IMR-90 (cell line): Measurements from ENCODE around the gene SORBS1. TPM values are rescaled to one million over a fixed set of nuclear protein-coding genes. Genes with fewer than 3 reads are reported as not detected.

ENCODE experiments used
- ATAC-seq: fragments of 200-7000 bp; cut with Tn5 transposase; 2 replicates; pipeline ENCODE4 v1.9.1; 2020; ENCODE audit warnings: low read depth, mild to moderate bottlenecking, moderate library complexity
- BruUV-seq: library from RNA; stranded (reverse); fragments of 400-500 nt; replicated peaks from 2 replicates; lab custom pipeline; 2021; lab: Mats Ljungman, UMichigan
- CTCF ChIA-PET: fragments of 300-600 bp; formaldehyde crosslinking; extraction: SDS; loops from one replicate; lab custom pipeline; 2021; ENCODE audit warnings: antibody characterized with exemption; lab: Yijun Ruan, JAX
- POLR2A ChIA-PET: fragments of 300-600 bp; sonication (Branson Sonifier 250); formaldehyde crosslinking; loops from one replicate; lab custom pipeline; 2022; ENCODE audit warnings: antibody characterized with exemption; ENCODE audit not compliant: unreplicated experiment; lab: Charles Lee
- DNase-seq: peaks from one replicate; pipeline ENCODE4 v3.0.0; 2013
- H2AFZ ChIP-seq: replicated peaks from 2 replicates; pipeline ENCODE3; 2013; ENCODE audit warnings: low read length, mild to moderate bottlenecking; ENCODE audit not compliant: poor library complexity
- H2AK5ac ChIP-seq: 2 replicates; pipeline ENCODE4 v1.6.1; 2013; ENCODE audit warnings: low read depth, low read length, inconsistent platforms
- H2AK9ac ChIP-seq: replicated peaks from 2 replicates; pipeline ENCODE3; 2013; ENCODE audit warnings: mild to moderate bottlenecking, low read depth, low read length, moderate library complexity; ENCODE audit not compliant: poor library complexity
- H2BK120ac ChIP-seq: 2 replicates; pipeline ENCODE4 v1.6.1; 2013; ENCODE audit warnings: low read depth, low read length, inconsistent platforms
- H2BK15ac ChIP-seq: 3 replicates; pipeline ENCODE4 v1.6.1; 2013; ENCODE audit warnings: low read depth, low read length, inconsistent platforms
- H2BK20ac ChIP-seq: 2 replicates; pipeline ENCODE4 v1.6.1; 2013; ENCODE audit warnings: low read depth, mild to moderate bottlenecking, inconsistent platforms, low read length, moderate library complexity
- H2BK5ac ChIP-seq: 2 replicates; pipeline ENCODE4 v1.6.1; 2013; ENCODE audit warnings: mild to moderate bottlenecking, low read depth, low read length, inconsistent platforms; ENCODE audit not compliant: poor library complexity, severe bottlenecking
- H3K14ac ChIP-seq: replicated peaks from 2 replicates; pipeline ENCODE4 v1.6.1; 2013; ENCODE audit warnings: low read depth, low read length, inconsistent platforms
- H3K18ac ChIP-seq: 2 replicates; pipeline ENCODE4 v1.6.1; 2013; ENCODE audit warnings: low read depth, low read length, control low read depth
- H3K23ac ChIP-seq: 2 replicates; pipeline ENCODE4 v1.6.1; 2013; ENCODE audit warnings: low read depth, low read length, inconsistent platforms
- H3K27ac ChIP-seq: 2 replicates; pipeline ENCODE4 v1.5.1; 2013; ENCODE audit warnings: mild to moderate bottlenecking, control low read depth, low read length; ENCODE audit not compliant: insufficient read depth
- H3K27me3 ChIP-seq: 2 replicates; pipeline ENCODE4 v1.6.1; 2013; ENCODE audit warnings: low read length; ENCODE audit not compliant: control insufficient read depth, insufficient read depth
- H3K36me3 ChIP-seq: 2 replicates; pipeline ENCODE4 v1.6.1; 2013; ENCODE audit warnings: low read length, mixed read lengths; ENCODE audit not compliant: control insufficient read depth, insufficient read depth
- H3K4ac ChIP-seq: 2 replicates; pipeline ENCODE4 v1.6.1; 2013; ENCODE audit warnings: low read depth, low read length, inconsistent platforms
- H3K4me1 ChIP-seq: 2 replicates; pipeline ENCODE4 v1.6.1; 2013; ENCODE audit warnings: low read length, mixed read lengths; ENCODE audit not compliant: control insufficient read depth, insufficient read depth
- H3K4me2 ChIP-seq: 2 replicates; pipeline ENCODE4 v1.6.1; 2013; ENCODE audit warnings: low read depth, mild to moderate bottlenecking, control low read depth, low read length, moderate library complexity
- H3K4me3 ChIP-seq: 2 replicates; pipeline ENCODE4 v1.5.1; 2013; ENCODE audit warnings: low read depth, mild to moderate bottlenecking, control low read depth, low read length, moderate library complexity; ENCODE audit not compliant: insufficient read depth
- H3K56ac ChIP-seq: 2 replicates; pipeline ENCODE4 v1.6.1; 2013; ENCODE audit warnings: low read length, inconsistent platforms; ENCODE audit not compliant: insufficient read depth; ENCODE audit errors: extremely low read depth
- H3K79me1 ChIP-seq, 2 experiments: 2 replicates each; pipeline ENCODE4 v1.6.1; 2013; ENCODE audit warnings: low read length in 2 of 2, inconsistent platforms in 1 of 2, low read depth in 1 of 2
- H3K9ac ChIP-seq: 2 replicates; pipeline ENCODE4 v1.6.1; 2013; ENCODE audit warnings: low read depth, low read length, control low read depth
- H3K9me1 ChIP-seq: 2 replicates; pipeline ENCODE4 v1.6.1; 2013; ENCODE audit warnings: low read length, inconsistent platforms; ENCODE audit not compliant: insufficient read depth
- H3K9me3 ChIP-seq: 2 replicates; pipeline ENCODE4 v1.6.1; 2013; ENCODE audit warnings: low read length; ENCODE audit not compliant: control insufficient read depth, insufficient read depth
- H4K20me1 ChIP-seq: 2 replicates; pipeline ENCODE4 v1.6.1; 2013; ENCODE audit warnings: low read length, inconsistent platforms; ENCODE audit not compliant: insufficient read depth
- H4K5ac ChIP-seq: 2 replicates; pipeline ENCODE4 v1.6.1; 2013; ENCODE audit warnings: mild to moderate bottlenecking, low read depth, low read length, control low read depth
- H4K8ac ChIP-seq, 2 experiments: 2 replicates each; pipeline ENCODE4 v1.6.1; 2013; ENCODE audit warnings: low read depth in 2 of 2, low read length in 2 of 2, control low read depth in 1 of 2, inconsistent platforms in 1 of 2
- H4K91ac ChIP-seq: 2 replicates; pipeline ENCODE4 v1.6.1; 2013; ENCODE audit warnings: low read depth, low read length, inconsistent platforms; ENCODE audit not compliant: insufficient read depth
- CEBPB ChIP-seq: IDR thresholded peaks from 2 replicates; pipeline ENCODE4 v1.6.1; 2012; ENCODE audit warnings: low read depth, low read length, improper control_type of control experiment
- FOS ChIP-seq: fragments of 150-350 bp; IDR thresholded peaks from 2 replicates; pipeline ENCODE4 v1.6.1; 2016; ENCODE audit warnings: low read depth, low read length
- MAFK ChIP-seq: IDR thresholded peaks from 2 replicates; pipeline ENCODE4 v1.6.1; 2012; ENCODE audit warnings: low read depth, low read length, improper control_type of control experiment
- MAZ ChIP-seq: IDR thresholded peaks from 2 replicates; pipeline ENCODE4 v1.6.1; 2012; ENCODE audit warnings: low read depth, mild to moderate bottlenecking, low read length, improper control_type of control experiment, moderate library complexity, borderline replicate concordance
- MXI1 ChIP-seq: IDR thresholded peaks from 2 replicates; pipeline ENCODE4 v1.6.1; 2012; ENCODE audit warnings: low read depth, mild to moderate bottlenecking, low read length, moderate library complexity, borderline replicate concordance
- POLR2A ChIP-seq: IDR thresholded peaks from 2 replicates; pipeline ENCODE4 v1.6.1; 2012; ENCODE audit warnings: mild to moderate bottlenecking, low read depth, low read length
- RCOR1 ChIP-seq: IDR thresholded peaks from 2 replicates; pipeline ENCODE4 v1.6.1; 2012; ENCODE audit warnings: mild to moderate bottlenecking, low read length, improper control_type of control experiment; ENCODE audit not compliant: insufficient replicate concordance
- SMC3 ChIP-seq: fragments of 150-350 bp; IDR thresholded peaks from 2 replicates; pipeline ENCODE4 v1.6.1; 2016; ENCODE audit warnings: low read depth, mild to moderate bottlenecking, antibody characterized with exemption, low read length, moderate library complexity
- USF2 ChIP-seq: fragments of 150-350 bp; IDR thresholded peaks from 2 replicates; pipeline ENCODE4 v1.6.1; 2017; ENCODE audit warnings: mild to moderate bottlenecking, antibody characterized with exemption, low read length, low read depth
- whole genome bisulfite sequencing, 2 experiments: methylation state at CpG; one replicate each; pipeline versions ENCODE4 v1.1.5 to v1.1.7; 2013; ENCODE audit warnings: missing lambda C conversion rate in 2 of 2; ENCODE audit not compliant: insufficient read length in 1 of 2; ENCODE audit errors: extremely low coverage in 2 of 2; 5-methylcytosine and 5-hydroxymethylcytosine counted together
- dilution Hi-C: fragments of 300-500 bp; cut with HindIII; formaldehyde crosslinking; loops from one replicate; pipeline ENCODE4 v1.14.3; 2018; ENCODE audit warnings: low sequenced_read_pairs; ENCODE audit not compliant: unreplicated experiment
- in situ Hi-C: fragments of 300-500 bp; cut with MboI; formaldehyde crosslinking; loops from 3 replicates; pipeline ENCODE4 v1.14.3; 2019; ENCODE audit warnings: low sequenced_read_pairs, inconsistent platforms, mixed read lengths
- intact Hi-C: fragments of 100-400 bp; cut with micrococcal nuclease; formaldehyde crosslinking; loops from 2 replicates; pipeline ENCODE4 v1.10.0; 2022
- polyA plus RNA-seq, 3 experiments: library from polyadenylated mRNA; depleted of rRNA; stranded (reverse); fragments of >200 nt; gene quantifications; 2 replicates each; pipeline ENCODE4 v1.2.3, GENCODE V29; 2012; ENCODE audit warnings: low replicate concordance in 1 of 3
- total RNA-seq: library from RNA; depleted of rRNA; stranded (reverse); fragments of >200 nt; gene quantifications from 2 replicates; pipeline ENCODE4 v1.2.3, GENCODE V29; 2012

The SORBS1 gene
- total and polyA plus RNA-seq, 2 of the 4 experiments (the other 2 are of a cell fraction), result 0.18 to 0.32 TPM

- H2BK15ac ChIP-seq, result no peak overlapping the region
- no peak overlapping the region for H4K91ac ChIP-seq
- WGBS, 2 experiments, result no CpG with 5 or more reads among the region's 7 CpGs
- in situ Hi-C loops, result no loop called here
- no peaks in the 10 kb centered on the region for H3K4me1 ChIP-seq
- no peaks in the 10 kb centered on the region for H4K20me1 ChIP-seq
- H3K23ac ChIP-seq, result no peak overlapping the region
- H4K5ac ChIP-seq, result no peak overlapping the region
- no peak overlapping the region for H3K56ac ChIP-seq
- dilution Hi-C loops, result no loop called here
- H3K18ac ChIP-seq, result no peak overlapping the region
- no peaks in the 10 kb centered on the region for H3K27me3 ChIP-seq
- no peak overlapping the region for H2AK9ac ChIP-seq
- no peak overlapping the region for H4K8ac ChIP-seq
- H3K9me1 ChIP-seq, result no peaks in the 10 kb centered on the region
- no peak overlapping the region for H3K4me3 ChIP-seq
- no peak overlapping the region for H3K4me2 ChIP-seq
- no peak overlapping the region for H2BK120ac ChIP-seq
- no peak overlapping the region for H3K9ac ChIP-seq
- ATAC-seq (no peak), DNase-seq (no peak)
- BruUV-seq, result no TSS peak
- no peaks in the 10 kb centered on the region for H3K36me3 ChIP-seq
- no peak for TF ChIP-seq FOS
- no peak for TF ChIP-seq SMC3
- TF ChIP-seq MAZ, result no peak
- TF ChIP-seq MXI1, result no peak
- no peak for TF ChIP-seq RCOR1
- no peak for TF ChIP-seq USF2
- TF ChIP-seq MAFK, result no peak
- TF ChIP-seq POLR2A, result no peak
- no peak for TF ChIP-seq CEBPB
- H3K4ac ChIP-seq, result no peak overlapping the region
- no peak overlapping the region for H3K14ac ChIP-seq
- H2AK5ac ChIP-seq, result no peak overlapping the region
- H3K27ac ChIP-seq, result no peak overlapping the region
- no peak overlapping the region for H2AFZ ChIP-seq
- no peaks in the 10 kb centered on the region for H3K79me1 ChIP-seq
- POLR2A ChIA-PET, result no interaction called here
- intact Hi-C loops, result no loop called here
- H2BK20ac ChIP-seq, result no peak overlapping the region
- no peaks in the 10 kb centered on the region for H3K9me3 ChIP-seq
- no peak overlapping the region for H2BK5ac ChIP-seq
- CTCF ChIA-PET, result no interaction called here
Observed at GRCh38 chr10:95539560-95540284, 21.4 kb downstream of the SORBS1 start.
